ENCODE data around the gene ZNF622. TPM values are rescaled to one million over a fixed set of nuclear protein-coding genes. Genes with fewer than 3 reads are reported as not detected.

The ZNF622 gene
- total and polyA plus RNA-seq, 2 of the 13 experiments (the other 11 are each of a cell fraction or from before 2014, with no cell fraction given): 12.1 to 44.7 TPM

DNA sequence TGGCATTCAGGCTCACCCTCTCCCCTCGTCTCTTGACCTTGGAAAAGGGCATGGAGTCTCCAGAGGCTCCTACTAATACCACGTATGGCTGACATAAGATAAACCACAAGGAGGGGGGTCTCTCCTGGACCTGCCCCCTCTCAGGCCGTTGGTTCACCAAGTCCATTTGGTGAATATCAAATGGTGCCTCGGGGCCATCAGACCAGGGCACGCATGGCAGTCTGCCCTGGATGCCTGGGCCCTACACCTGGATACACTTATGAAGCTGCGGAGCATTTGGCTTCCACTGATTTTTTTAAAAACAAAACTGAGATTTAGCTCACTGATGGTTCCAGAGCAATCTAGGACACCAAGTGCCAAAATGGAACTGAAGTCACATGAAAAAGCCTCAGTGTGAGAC lies 40.3 kb upstream of the ZNF622 start:
- Histone ChIP-seq H3K79me2 (ENCODE audit: insufficient read depth, low read length) (no peaks in the 10 kb centered on the region), H2AFZ (ENCODE audit: low read length) (no peak overlapping the region), H3K36me3 (replicated peaks in 1 of 2; ENCODE audit: control insufficient read depth in 1 of 2, insufficient read depth in 2 of 2, low read length in 2 of 2) (no peaks in the 10 kb centered on the region), H3K9ac (ENCODE audit: insufficient read depth, low read depth, low read length) (no peak overlapping the region), H3K4me3 (replicated peaks in 1 of 3; ENCODE audit: insufficient read depth in 1 of 3, low read depth in 2 of 3, low read length in 3 of 3) (no peak overlapping the region), H3K4me2 (ENCODE audit: low read depth, low read length) (no peak overlapping the region), H3K27me3 (ENCODE audit: control insufficient read depth in 1 of 2, insufficient read depth in 2 of 2, low read length in 2 of 2) (peaks cover 0 to 4% of the 10 kb centered on the region in 2 experiments; a peak in 1 of 5 replicates), H3K9me3 (ENCODE audit: low read length) (no peaks in the 10 kb centered on the region), H3K4me1 (ENCODE audit: insufficient read depth, low read length) (0 out of 2 replicates have a peak, but pooled peaks cover 7% of the 10 kb centered on the region), H4K20me1 (ENCODE audit: insufficient read depth, low read length) (no peaks in the 10 kb centered on the region), H3K27ac (ENCODE audit: extremely low read length, insufficient read depth, low read length) (no peak overlapping the region)
- ChIA-PET CTCF (ENCODE audit: low intra/inter-chr PET ratio, low total read pairs) (no interaction called here), POLR2A (no interaction called here)
- no peak for DNase-seq (ENCODE audit: low spot score)
- BruUV-seq (replicated peaks): no TSS peak
- no peak for ATAC-seq
- TF ChIP-seq SIN3A (IDR thresholded peaks at IDR 0.05; ENCODE audit: borderline replicate concordance, low read depth, low read length): no peak
- WGBS (ENCODE audit: low lambda C conversion rate): 25% methylated on average over 2 of the region's 6 CpGs
- FAIRE-seq: no peak
- in situ Hi-C loops (cut with HindIII; ENCODE audit: extremely low pct_ligation_motif_present, low pct_unique_long_range_greater_than_20kb): no loop called here
- intact Hi-C loops (cut with micrococcal nuclease; ENCODE audit: unreplicated experiment): no loop called here

DNA sequence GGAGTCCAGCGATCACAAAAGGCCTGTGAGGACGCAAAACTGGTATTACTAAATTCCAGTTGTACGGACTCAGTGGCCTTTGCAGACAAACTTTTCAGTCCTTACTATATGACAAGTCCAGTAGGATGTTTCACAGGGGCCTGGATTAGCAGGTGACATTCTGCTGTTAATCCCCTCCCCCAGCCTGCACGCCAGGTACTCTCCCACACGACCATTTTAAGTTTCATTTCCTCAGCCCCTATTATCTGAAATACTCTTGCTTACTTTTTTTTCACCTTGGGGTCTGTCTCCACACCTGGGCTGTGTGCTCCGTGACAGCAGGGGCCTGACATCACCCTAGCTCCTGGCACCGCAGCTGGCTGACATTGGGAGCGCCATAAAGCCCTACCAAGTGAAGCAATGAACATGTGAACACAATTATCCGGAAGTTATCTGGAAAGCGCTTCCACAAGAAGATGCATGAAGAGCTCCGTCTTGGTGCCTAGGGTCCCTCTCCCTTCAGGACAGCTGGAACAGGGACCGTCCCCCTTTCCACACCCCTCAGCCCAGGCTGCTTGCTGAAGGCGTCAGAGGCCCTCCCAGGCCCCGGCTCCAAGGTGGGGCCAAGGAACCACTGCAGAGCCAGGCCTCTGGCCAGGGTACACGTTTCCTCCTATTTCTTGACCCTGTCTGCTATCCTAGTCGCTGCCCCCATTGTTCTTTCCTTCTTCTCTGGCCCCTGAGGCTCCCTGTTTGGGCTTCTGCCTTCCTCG lies 39.7 kb upstream of the ZNF622 start:
- ChIA-PET CTCF (ENCODE audit: low intra/inter-chr PET ratio, low total read pairs) (no interaction called here), POLR2A (no interaction called here)
- Histone ChIP-seq H4K20me1 (ENCODE audit: insufficient read depth, low read length) (no peaks in the 10 kb centered on the region), H3K4me2 (ENCODE audit: low read depth, low read length) (no peak overlapping the region), H3K9ac (ENCODE audit: insufficient read depth, low read depth, low read length) (no peak overlapping the region), H3K27ac (ENCODE audit: extremely low read length, insufficient read depth, low read length) (no peak overlapping the region), H3K4me3 (replicated peaks in 1 of 3; ENCODE audit: insufficient read depth in 1 of 3, low read depth in 2 of 3, low read length in 3 of 3) (no peak overlapping the region), H3K4me1 (ENCODE audit: insufficient read depth, low read length) (0 out of 2 replicates have a peak, but pooled peaks cover 7% of the 10 kb centered on the region), H2AFZ (ENCODE audit: low read length) (no peak overlapping the region), H3K9me3 (ENCODE audit: low read length) (no peaks in the 10 kb centered on the region), H3K36me3 (replicated peaks in 1 of 2; ENCODE audit: control insufficient read depth in 1 of 2, insufficient read depth in 2 of 2, low read length in 2 of 2) (no peaks in the 10 kb centered on the region), H3K79me2 (ENCODE audit: insufficient read depth, low read length) (no peaks in the 10 kb centered on the region), H3K27me3 (ENCODE audit: control insufficient read depth in 1 of 2, insufficient read depth in 2 of 2, low read length in 2 of 2) (peaks cover 0 to 4% of the 10 kb centered on the region in 2 experiments; a peak in 1 of 5 replicates)
- 71% methylated on average over 11 of the region's 17 CpGs for WGBS (ENCODE audit: low lambda C conversion rate)
- no peak for TF ChIP-seq JUNB (CRISPR knock-in tag; IDR thresholded peaks at IDR 0.05; ENCODE audit: borderline replicate concordance)
- TF ChIP-seq ZFX (CRISPR knock-in tag; IDR thresholded peaks at IDR 0.05; ENCODE audit: low read depth): no peak
- TF ChIP-seq, protein P1, sequence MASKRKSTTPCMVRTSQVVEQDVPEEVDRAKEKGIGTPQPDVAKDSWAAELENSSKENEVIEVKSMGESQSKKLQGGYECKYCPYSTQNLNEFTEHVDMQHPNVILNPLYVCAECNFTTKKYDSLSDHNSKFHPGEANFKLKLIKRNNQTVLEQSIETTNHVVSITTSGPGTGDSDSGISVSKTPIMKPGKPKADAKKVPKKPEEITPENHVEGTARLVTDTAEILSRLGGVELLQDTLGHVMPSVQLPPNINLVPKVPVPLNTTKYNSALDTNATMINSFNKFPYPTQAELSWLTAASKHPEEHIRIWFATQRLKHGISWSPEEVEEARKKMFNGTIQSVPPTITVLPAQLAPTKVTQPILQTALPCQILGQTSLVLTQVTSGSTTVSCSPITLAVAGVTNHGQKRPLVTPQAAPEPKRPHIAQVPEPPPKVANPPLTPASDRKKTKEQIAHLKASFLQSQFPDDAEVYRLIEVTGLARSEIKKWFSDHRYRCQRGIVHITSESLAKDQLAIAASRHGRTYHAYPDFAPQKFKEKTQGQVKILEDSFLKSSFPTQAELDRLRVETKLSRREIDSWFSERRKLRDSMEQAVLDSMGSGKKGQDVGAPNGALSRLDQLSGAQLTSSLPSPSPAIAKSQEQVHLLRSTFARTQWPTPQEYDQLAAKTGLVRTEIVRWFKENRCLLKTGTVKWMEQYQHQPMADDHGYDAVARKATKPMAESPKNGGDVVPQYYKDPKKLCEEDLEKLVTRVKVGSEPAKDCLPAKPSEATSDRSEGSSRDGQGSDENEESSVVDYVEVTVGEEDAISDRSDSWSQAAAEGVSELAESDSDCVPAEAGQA (IDR thresholded peaks at IDR 0.05; ENCODE audit: low read depth): no peak
- TF ChIP-seq, protein P1 (CRISPR knock-in tag; IDR thresholded peaks at IDR 0.05; ENCODE audit: borderline replicate concordance): no peak
- TF ChIP-seq GATAD2A (CRISPR knock-in tag; IDR thresholded peaks at IDR 0.05): no peak
- TF ChIP-seq SMYD3 (CRISPR knock-in tag; IDR thresholded peaks at IDR 0.05): no peak
- no peak for TF ChIP-seq SIX1 (CRISPR knock-in tag; IDR thresholded peaks at IDR 0.05; ENCODE audit: borderline replicate concordance)
- no peak for TF ChIP-seq ZNF234 (CRISPR knock-in tag; conservative IDR thresholded peaks at IDR 0.05)
- TF ChIP-seq ZNF607 (CRISPR knock-in tag; IDR thresholded peaks at IDR 0.05; ENCODE audit: borderline replicate concordance): no peak
- no peak for TF ChIP-seq ZNF350 (CRISPR knock-in tag; IDR thresholded peaks at IDR 0.05; ENCODE audit: borderline replicate concordance, low read depth)
- no peak for TF ChIP-seq ZNF20 (CRISPR knock-in tag; IDR thresholded peaks at IDR 0.05)
- no TSS peak for BruUV-seq (replicated peaks)
- ATAC-seq: no peak
- DNase-seq (ENCODE audit: low spot score): no peak
- intact Hi-C loops (cut with micrococcal nuclease; ENCODE audit: unreplicated experiment) (no loop called here), in situ Hi-C loops (cut with HindIII; ENCODE audit: extremely low pct_ligation_motif_present, low pct_unique_long_range_greater_than_20kb) (no loop called here)
- FAIRE-seq: no peak

Measured in HepG2 (cell line).